PC-9 (cell line): ENCODE data around the gene CGB7. TPM values are rescaled to one million over a fixed set of nuclear protein-coding genes. Genes with fewer than 3 reads are reported as not detected.
A peak's percentile ranks its signal among the peaks of the same experiment; 100 is the strongest.

Source experiments
- BruUV-seq: library from RNA; stranded (reverse); fragments of 400-500 nt; replicated peaks from 2 replicates; lab custom pipeline; 2021; lab: Mats Ljungman, UMichigan
- CTCF ChIA-PET: fragments of 300-600 bp; sonication (Branson Sonifier 250); formaldehyde crosslinking; loops from one replicate; lab custom pipeline; 2022; ENCODE audit warnings: antibody characterized with exemption; lab: Charles Lee
- POLR2A ChIA-PET: fragments of 300-600 bp; sonication (Branson Sonifier 250); formaldehyde crosslinking; loops from one replicate; lab custom pipeline; 2022; ENCODE audit warnings: antibody characterized with exemption; ENCODE audit not compliant: unreplicated experiment; lab: Charles Lee
- DNase-seq, 2 experiments: peaks; one replicate each; pipeline versions ENCODE4 v3.0.0 to v3.0.0-alpha.2; 2015 to 2022; ENCODE audit warnings: mixed read lengths in 1 of 2
- H2AFZ ChIP-seq: fragments of 200-600 bp; sonication (generic); 2 replicates; pipeline ENCODE4 v1.8.1; 2017; ENCODE audit warnings: antibody characterized with exemption
- H3F3A ChIP-seq: fragments of 200-600 bp; sonication (generic); 2 replicates; pipeline ENCODE4 v1.8.1; 2017; ENCODE audit warnings: antibody characterized with exemption, mild to moderate bottlenecking, low read depth; ENCODE audit not compliant: insufficient read depth
- H3K27ac ChIP-seq: fragments of 200-600 bp; sonication (generic); 2 replicates; pipeline ENCODE4 v1.6.1; 2016; ENCODE audit warnings: mixed run types
- H3K27me3 ChIP-seq: fragments of 200-600 bp; sonication (generic); 2 replicates; pipeline ENCODE4 v1.6.1; 2016; ENCODE audit warnings: low read depth, mixed run types; ENCODE audit not compliant: insufficient read depth
- H3K36me3 ChIP-seq: fragments of 200-600 bp; sonication (generic); 2 replicates; pipeline ENCODE4 v1.6.1; 2016; ENCODE audit warnings: low read depth, mixed run types
- H3K4me1 ChIP-seq: fragments of 200-600 bp; sonication (generic); replicated peaks from 2 replicates; pipeline ENCODE4 v1.6.1; 2016; ENCODE audit warnings: mixed run types; ENCODE audit not compliant: insufficient read depth
- H3K4me2 ChIP-seq: fragments of 200-600 bp; sonication (generic); 2 replicates; pipeline ENCODE4 v1.6.1; 2017; ENCODE audit warnings: mixed run types
- H3K4me3 ChIP-seq: fragments of 200-600 bp; sonication (generic); 2 replicates; pipeline ENCODE4 v1.6.1; 2016; ENCODE audit warnings: mixed run types
- H3K79me2 ChIP-seq: fragments of 200-600 bp; sonication (generic); 2 replicates; pipeline ENCODE4 v1.6.1; 2017; ENCODE audit warnings: low read depth, mixed run types
- H3K9me2 ChIP-seq: fragments of 200-600 bp; sonication (generic); 2 replicates; pipeline ENCODE4 v1.8.1; 2017; ENCODE audit warnings: mild to moderate bottlenecking; ENCODE audit not compliant: insufficient read depth
- H3K9me3 ChIP-seq: fragments of 200-600 bp; sonication (generic); 2 replicates; pipeline ENCODE4 v1.8.1; 2016; ENCODE audit warnings: low read depth; ENCODE audit not compliant: insufficient read depth
- H4K20me1 ChIP-seq: fragments of 200-600 bp; sonication (generic); 2 replicates; pipeline ENCODE4 v1.8.1; 2017; ENCODE audit not compliant: insufficient read depth
- EZH2 ChIP-seq: fragments of 200-600 bp; sonication (generic); IDR thresholded peaks from 2 replicates; pipeline ENCODE4 v1.8.0; 2017; ENCODE audit warnings: antibody characterized with exemption, low read depth
- intact Hi-C: fragments of 100-400 bp; cut with micrococcal nuclease; formaldehyde crosslinking; loops from one replicate; pipeline ENCODE4 v1.10.0; 2022; ENCODE audit not compliant: unreplicated experiment
- total RNA-seq: library from RNA; stranded (reverse); gene quantifications from 2 replicates; pipeline ENCODE4 v1.2.3, GENCODE V29; 2021
- TF ChIP-seq, protein P1 (sequence below): fragments of 200-600 bp; sonication (generic); conservative IDR thresholded peaks from 2 replicates; pipeline ENCODE4 v1.6.1; 2017; ENCODE audit warnings: mixed run types, antibody characterized with exemption, mild to moderate bottlenecking, moderate library complexity

CGB7 gene
- total RNA-seq, 1 experiment from 2014 or later: 4.8 TPM

DNA sequence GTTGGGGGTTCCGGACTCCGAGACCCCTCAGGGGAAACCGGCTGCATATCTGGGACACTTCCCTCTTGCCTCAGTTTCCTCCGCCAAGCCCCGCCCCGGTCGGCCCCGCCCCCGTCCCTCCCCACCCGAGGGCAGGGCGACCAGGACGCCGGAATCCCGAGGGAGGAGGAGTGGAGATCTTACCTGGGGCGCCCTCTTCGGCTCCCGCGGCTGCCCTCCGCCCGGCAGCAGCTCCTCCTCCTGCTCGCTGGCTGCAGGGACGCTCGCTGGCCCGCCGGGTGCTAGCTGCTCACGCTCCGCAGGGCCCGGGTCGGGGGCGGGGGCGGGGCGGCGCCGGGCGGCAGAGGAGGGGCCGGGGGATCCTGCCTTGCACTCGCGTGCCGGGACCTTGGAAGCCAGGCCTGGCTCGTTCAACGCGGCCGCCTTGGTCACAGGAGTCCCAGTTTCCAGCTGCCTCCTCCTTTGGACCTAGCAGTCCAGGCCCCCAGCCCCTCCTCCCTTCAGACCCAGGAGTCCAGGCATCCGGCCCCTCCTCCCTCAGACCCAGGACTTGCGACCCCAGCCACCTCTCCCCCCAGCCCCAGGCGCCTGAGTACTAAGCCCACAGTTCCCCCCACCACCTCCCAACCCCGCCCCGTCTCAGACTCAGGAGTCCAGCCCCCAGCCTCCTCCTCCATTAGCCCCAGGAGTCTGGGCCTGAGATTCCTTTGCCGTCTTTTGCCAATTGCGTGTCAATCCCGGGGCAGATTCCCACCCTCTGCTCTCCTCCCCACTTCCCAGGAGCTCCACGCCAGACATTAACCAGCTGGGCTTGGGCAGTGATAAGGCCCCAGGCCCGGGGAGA lies 7.4 kb upstream of the CGB7 start, which contains the start of gene NTF4:
Gene NTF4 (minus strand): TSS at position 51 of the 844 bp plus-strand sequence. CDS start 2,821 bp downstream, outside the sequence.
- Histone ChIP-seq H3K27me3 (peaks cover 17% of the 10 kb centered on the region), H2AFZ (no peak within 1 kb of the TSS), H3K9me3 (no peaks in the 10 kb centered on the region), H3K79me2 (no peaks in the 10 kb centered on the region), H3K36me3 (no peaks in the 10 kb centered on the region), H3K4me2 (peak within 1 kb of the TSS; percentile 62), H3F3A (peaks cover 41% of the 10 kb centered on the region), H3K9me2 (no peaks in the 10 kb centered on the region), H3K4me3 (peak within 1 kb of the TSS; percentile 35; the same call in 1 of the 2 replicates), H3K4me1 (peaks cover 11% of the 10 kb centered on the region; the same call in 1 of the 2 replicates), H4K20me1 (no peaks in the 10 kb centered on the region), H3K27ac (no peak within 1 kb of the TSS)
- BruUV-seq: no TSS peak
- DNase-seq: peak in 1 of 2 experiments; percentile 75
- POLR2A ChIA-PET: interaction anchor here (0.6 kb wide), 1 partner anchor 49 kb away, joined by 14 read pairs; the partner anchor contains the start of gene LIN7B
- TF ChIP-seq, protein P1, sequence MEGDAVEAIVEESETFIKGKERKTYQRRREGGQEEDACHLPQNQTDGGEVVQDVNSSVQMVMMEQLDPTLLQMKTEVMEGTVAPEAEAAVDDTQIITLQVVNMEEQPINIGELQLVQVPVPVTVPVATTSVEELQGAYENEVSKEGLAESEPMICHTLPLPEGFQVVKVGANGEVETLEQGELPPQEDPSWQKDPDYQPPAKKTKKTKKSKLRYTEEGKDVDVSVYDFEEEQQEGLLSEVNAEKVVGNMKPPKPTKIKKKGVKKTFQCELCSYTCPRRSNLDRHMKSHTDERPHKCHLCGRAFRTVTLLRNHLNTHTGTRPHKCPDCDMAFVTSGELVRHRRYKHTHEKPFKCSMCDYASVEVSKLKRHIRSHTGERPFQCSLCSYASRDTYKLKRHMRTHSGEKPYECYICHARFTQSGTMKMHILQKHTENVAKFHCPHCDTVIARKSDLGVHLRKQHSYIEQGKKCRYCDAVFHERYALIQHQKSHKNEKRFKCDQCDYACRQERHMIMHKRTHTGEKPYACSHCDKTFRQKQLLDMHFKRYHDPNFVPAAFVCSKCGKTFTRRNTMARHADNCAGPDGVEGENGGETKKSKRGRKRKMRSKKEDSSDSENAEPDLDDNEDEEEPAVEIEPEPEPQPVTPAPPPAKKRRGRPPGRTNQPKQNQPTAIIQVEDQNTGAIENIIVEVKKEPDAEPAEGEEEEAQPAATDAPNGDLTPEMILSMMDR: no peak
- TF ChIP-seq EZH2: no peak
- CTCF ChIA-PET: interaction anchor here (0.6 to 1.1 kb wide), 6 partner anchors 9 to 407 kb away, joined by 3 to 8 read pairs (median 4); no protein-coding TSS in a partner anchor
- intact Hi-C loops: no loop called here

DNA sequence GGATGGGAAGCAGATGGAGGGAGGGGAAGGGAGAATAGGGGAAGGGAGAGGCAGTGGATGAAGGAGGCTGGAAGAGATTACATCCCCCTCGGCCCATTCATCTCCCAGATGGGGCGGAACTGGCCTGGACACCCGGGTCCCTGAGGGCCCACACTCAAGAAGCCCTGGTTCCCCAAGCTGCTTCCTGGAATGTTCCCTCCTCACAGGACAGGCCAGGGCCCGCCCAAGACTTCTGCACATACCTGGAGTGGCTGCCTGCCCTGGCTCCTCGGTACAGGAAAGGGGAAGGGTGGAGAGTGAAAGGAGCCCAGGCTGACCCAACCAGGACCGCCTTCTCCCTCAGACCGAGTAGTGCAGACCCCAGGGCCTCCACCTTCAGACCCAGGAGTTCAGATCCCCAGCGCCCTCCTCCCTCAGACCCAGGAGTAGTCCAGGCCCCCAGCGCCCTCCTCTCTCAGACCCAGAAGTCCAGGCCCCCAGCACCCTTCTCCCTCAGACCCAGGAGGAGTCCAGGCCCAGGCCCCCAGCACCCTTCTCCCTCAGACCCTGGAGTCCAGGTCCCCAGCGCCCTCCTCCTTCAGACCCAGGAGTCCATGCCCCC lies 6.6 kb upstream of the CGB7 start:
- Histone ChIP-seq H4K20me1 (no peaks in the 10 kb centered on the region), H3K4me2 (peak overlapping the region; percentile 62), H3K36me3 (no peaks in the 10 kb centered on the region), H3K79me2 (no peaks in the 10 kb centered on the region), H3K9me2 (no peaks in the 10 kb centered on the region), H2AFZ (no peak overlapping the region), H3K4me3 (peak overlapping the region; percentile 35; the same call in 1 of the 2 replicates), H3K27me3 (peaks cover 14% of the 10 kb centered on the region), H3K9me3 (no peaks in the 10 kb centered on the region), H3K27ac (no peak overlapping the region), H3F3A (peaks cover 42% of the 10 kb centered on the region), H3K4me1 (peaks cover 11% of the 10 kb centered on the region; the same call in 1 of the 2 replicates)
- CTCF ChIA-PET: interaction anchor here (0.5 to 1.0 kb wide), 3 partner anchors 10 to 219 kb away, joined by 3 to 7 read pairs (median 5); no protein-coding TSS in a partner anchor
- POLR2A ChIA-PET: interaction anchor here (0.6 kb wide), 1 partner anchor 50 kb away, joined by 14 read pairs; the partner anchor contains the start of gene LIN7B
- no TSS peak for BruUV-seq
- DNase-seq: peak in 1 of 2 experiments; percentile 61
- no peak for TF ChIP-seq EZH2
- TF ChIP-seq, protein P1: no peak
- intact Hi-C loops: no loop called here

DNA sequence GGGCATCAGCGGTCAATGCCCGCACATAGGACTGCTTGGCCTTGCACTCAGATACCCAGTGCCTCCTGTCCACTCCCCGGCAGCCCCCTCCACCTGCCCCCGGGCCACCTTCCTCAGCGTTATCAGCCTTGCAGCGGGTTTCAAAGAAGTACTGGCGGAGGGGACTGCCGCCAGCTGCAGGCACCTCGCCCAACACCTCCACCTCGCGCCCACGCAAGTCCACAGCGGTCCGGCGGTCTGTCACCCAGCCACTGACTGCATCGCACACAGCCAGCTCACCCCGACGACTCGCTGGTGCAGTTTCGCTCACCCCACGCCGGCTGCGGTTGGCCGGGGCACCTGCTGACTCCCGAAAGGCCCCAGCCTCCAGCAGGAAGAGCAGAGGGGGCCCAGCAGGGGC lies 3.9 kb upstream of the CGB7 start:
- TF ChIP-seq, protein P1: no peak
- TF ChIP-seq EZH2: no peak
- no TSS peak for BruUV-seq
- DNase-seq: no peak
- Histone ChIP-seq H3K27ac (no peak overlapping the region), H3K27me3 (peaks cover 5% of the 10 kb centered on the region; the same call in 1 of the 2 replicates), H2AFZ (no peak overlapping the region), H3K36me3 (no peaks in the 10 kb centered on the region), H3K4me1 (peaks cover 17% of the 10 kb centered on the region; the same call in 1 of the 2 replicates), H3K4me2 (no peak overlapping the region), H3F3A (peaks cover 33% of the 10 kb centered on the region), H3K9me3 (no peaks in the 10 kb centered on the region), H3K79me2 (no peaks in the 10 kb centered on the region), H3K9me2 (no peaks in the 10 kb centered on the region), H4K20me1 (no peaks in the 10 kb centered on the region), H3K4me3 (no peak overlapping the region)
- ChIA-PET POLR2A (no interaction called here), CTCF (no interaction called here)
- intact Hi-C loops: no loop called here
